ENCODE results near the gene BCL2L2. TPM values are rescaled to one million over a fixed set of nuclear protein-coding genes. Genes with fewer than 3 reads are reported as not detected.

Gene BCL2L2
- total and polyA plus RNA-seq, 10 of the 15 experiments (the other 5 are each of a cell fraction or from before 2014, with no cell fraction given): 1.4 to 14.7 (median 7.1) TPM

GRCh38 chr14:23301288-23301968, 5.2 kb upstream of the BCL2L2 start (continued):
- TF ChIP-seq POLR2AphosphoS2 (IDR thresholded peaks at IDR 0.05; ENCODE audit: low read depth, low read length) (peak; percentile 6; the same call in 1 of the 2 replicates), BCL11A (IDR thresholded peaks at IDR 0.05; ENCODE audit: low read depth, low read length) (no peak), SP1 (IDR thresholded peaks at IDR 0.05; ENCODE audit: low read depth, low read length) (no peak), SREBF1 (IDR thresholded peaks at IDR 0.05; ENCODE audit: low read length) (no peak), KDM1A (IDR thresholded peaks at IDR 0.05; ENCODE audit: borderline replicate concordance) (no peak), MYC (IDR thresholded peaks at IDR 0.05; ENCODE audit: insufficient read depth, insufficient read length, insufficient replicate concordance, low read length, severe bottlenecking) (no peak), RAD21 (IDR thresholded peaks at IDR 0.05; ENCODE audit: insufficient read depth, low read depth, low read length) (peak; percentile 43; the same call in 1 of the 2 replicates), RUNX3 (IDR thresholded peaks at IDR 0.05; ENCODE audit: low read length) (peak; percentile 23; the same call in 1 of the 2 replicates), PRDM15 (CRISPR knock-in tag; IDR thresholded peaks at IDR 0.05) (no peak), ATF7 (IDR thresholded peaks at IDR 0.05; ENCODE audit: low read depth) (no peak), GATAD2B (conservative IDR thresholded peaks at IDR 0.05; ENCODE audit: low read depth) (peak; percentile 80), ZBED1 (IDR thresholded peaks at IDR 0.05; ENCODE audit: borderline replicate concordance) (no peak), GABPA (IDR thresholded peaks at IDR 0.05; ENCODE audit: low read depth) (no peak), RELA (IDR thresholded peaks at IDR 0.05; ENCODE audit: borderline replicate concordance, partially characterized antibody) (peak; percentile 76), DPF2 (IDR thresholded peaks at IDR 0.05) (peak; percentile 79), FOXM1 (IDR thresholded peaks at IDR 0.05; ENCODE audit: low read depth, low read length) (no peak), FOS (IDR thresholded peaks at IDR 0.05; ENCODE audit: borderline replicate concordance, extremely low read depth, insufficient read length) (no peak)

All from GM12878 (cell line).